GM12864 (cell line): ENCODE measurements around the gene RNPC3.

ENCODE experiments used
- DNase-seq: peaks from one replicate; pipeline ENCODE4 v3.0.0-alpha.2; 2011; ENCODE audit warnings: low read depth
- H3K4me3 ChIP-seq: 2 replicates; pipeline ENCODE4 v1.5.1; 2011; ENCODE audit warnings: mild to moderate bottlenecking, low read depth, low read length, control low read depth
- CTCF ChIP-seq: IDR thresholded peaks from 2 replicates; pipeline ENCODE4 v1.5.1; 2011; ENCODE audit warnings: low read depth, mild to moderate bottlenecking, moderate library complexity, low read length, control low read depth, inconsistent platforms; ENCODE audit errors: missing control alignments

RNPC3 gene, protein sequence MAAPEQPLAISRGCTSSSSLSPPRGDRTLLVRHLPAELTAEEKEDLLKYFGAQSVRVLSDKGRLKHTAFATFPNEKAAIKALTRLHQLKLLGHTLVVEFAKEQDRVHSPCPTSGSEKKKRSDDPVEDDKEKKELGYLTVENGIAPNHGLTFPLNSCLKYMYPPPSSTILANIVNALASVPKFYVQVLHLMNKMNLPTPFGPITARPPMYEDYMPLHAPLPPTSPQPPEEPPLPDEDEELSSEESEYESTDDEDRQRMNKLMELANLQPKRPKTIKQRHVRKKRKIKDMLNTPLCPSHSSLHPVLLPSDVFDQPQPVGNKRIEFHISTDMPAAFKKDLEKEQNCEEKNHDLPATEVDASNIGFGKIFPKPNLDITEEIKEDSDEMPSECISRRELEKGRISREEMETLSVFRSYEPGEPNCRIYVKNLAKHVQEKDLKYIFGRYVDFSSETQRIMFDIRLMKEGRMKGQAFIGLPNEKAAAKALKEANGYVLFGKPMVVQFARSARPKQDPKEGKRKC

GRCh38 chr1:103525607-103526507 is at the start of gene RNPC3:
TSS of gene RNPC3 (plus strand) at chr1:103525699. CDS start at chr1:103526071, 372 bp downstream.
- TF ChIP-seq CTCF: peak; percentile 23
- peak; percentile 64 for DNase-seq
- peak within 1 kb of the TSS; percentile 85 for H3K4me3 ChIP-seq

- DNase-seq: no peak
- no peak overlapping the region for H3K4me3 ChIP-seq
- TF ChIP-seq CTCF: no peak
Observed at GRCh38 chr1:103477101-103477500, 48.4 kb upstream of the RNPC3 start.

DNA sequence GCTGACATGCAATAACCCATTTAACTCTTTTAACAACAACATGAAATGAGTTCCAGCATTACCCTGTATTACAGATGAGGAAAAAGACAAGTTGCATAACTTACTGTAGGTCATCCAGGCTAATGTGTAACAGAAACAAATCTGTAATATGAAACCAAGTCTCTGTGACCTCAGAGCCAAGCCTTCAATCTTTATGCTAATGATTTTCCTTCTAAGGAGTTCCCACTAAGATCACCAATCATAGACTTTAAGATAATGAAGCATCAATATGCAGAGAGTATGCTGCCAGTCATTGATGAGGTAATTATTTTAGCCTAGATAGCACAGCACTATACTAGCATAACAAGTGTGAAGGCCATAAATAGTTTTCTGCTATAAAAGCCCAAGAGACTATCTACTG is 35.6 kb upstream of the RNPC3 start:
- no peak for DNase-seq
- H3K4me3 ChIP-seq: no peak overlapping the region
- no peak for TF ChIP-seq CTCF

- no peak for DNase-seq
- TF ChIP-seq CTCF: no peak
- H3K4me3 ChIP-seq: no peak overlapping the region
Observed at GRCh38 chr1:103492003-103492625, 33.4 kb upstream of the RNPC3 start.

DNA sequence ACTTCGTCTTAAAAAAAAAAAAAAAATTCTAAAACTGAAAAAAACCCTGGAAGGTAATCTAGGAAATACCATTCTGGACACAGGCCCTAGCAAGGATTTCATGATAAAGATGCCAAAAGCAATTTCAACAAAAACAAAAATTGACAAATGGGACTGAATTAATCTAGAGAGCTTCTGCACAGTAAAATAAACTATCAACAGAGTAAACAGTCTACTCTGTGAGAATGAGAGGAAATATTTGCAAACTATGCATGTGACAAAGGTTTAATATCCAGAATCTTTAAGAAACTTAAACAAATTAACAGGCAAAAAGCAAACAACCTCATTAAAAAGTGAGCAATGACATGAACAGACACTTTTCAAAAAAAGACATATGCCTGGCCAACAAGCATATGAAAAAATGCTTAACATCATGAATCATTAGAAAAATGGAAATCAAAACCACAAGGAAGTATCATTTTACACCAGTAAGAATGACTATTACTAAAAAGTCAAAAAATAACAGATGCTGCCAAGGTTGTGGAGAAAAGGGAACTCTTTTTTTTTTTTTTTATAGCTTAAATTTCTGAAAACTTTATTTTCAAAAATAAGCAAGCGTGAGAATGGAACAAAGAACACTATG is 29.4 kb upstream of the RNPC3 start:
- no peak overlapping the region for H3K4me3 ChIP-seq
- DNase-seq: no peak
- no peak for TF ChIP-seq CTCF

GRCh38 chr1:103497404-103497803 is 28.1 kb upstream of the RNPC3 start:
- no peak overlapping the region for H3K4me3 ChIP-seq
- DNase-seq: no peak
- TF ChIP-seq CTCF: no peak
